ENCODE data around the gene GIGYF2.
A peak's percentile ranks its signal among the peaks of the same experiment; 100 is the strongest.

Gene GIGYF2

GRCh38 chr2:232659359-232659758 lies 37.8 kb upstream of the GIGYF2 start:
- TF ChIP-seq CTCF (IDR thresholded peaks at IDR 0.05) (no peak), ZFX (IDR thresholded peaks at IDR 0.05; ENCODE audit: borderline replicate concordance) (no peak)

GRCh38 chr2:232662486-232663260 lies 34.5 kb upstream of the GIGYF2 start:
- TF ChIP-seq CTCF (IDR thresholded peaks at IDR 0.05) = no peak
- TF ChIP-seq ZFX (IDR thresholded peaks at IDR 0.05; ENCODE audit: borderline replicate concordance) = no peak
- H3K27ac ChIP-seq = no peak overlapping the region

More at GRCh38 chr2:232659359-232659758, 37.8 kb upstream of the GIGYF2 start:
- H3K27ac ChIP-seq = no peak overlapping the region

GRCh38 chr2:232666051-232666805 lies 30.9 kb upstream of the GIGYF2 start:
- H3K27ac ChIP-seq = no peak overlapping the region; the same call in 1 of the 2 replicates
- no peak for TF ChIP-seq ZFX (IDR thresholded peaks at IDR 0.05; ENCODE audit: borderline replicate concordance)
- no peak for TF ChIP-seq CTCF (IDR thresholded peaks at IDR 0.05)

- TF ChIP-seq CTCF (IDR thresholded peaks at IDR 0.05) (no peak), ZFX (IDR thresholded peaks at IDR 0.05; ENCODE audit: borderline replicate concordance) (no peak)
- H3K27ac ChIP-seq = peak overlapping the region; percentile 82
These were observed 29.0 kb upstream of the GIGYF2 start for GRCh38 chr2:232667989-232668583.

GRCh38 chr2:232668805-232669444 lies 28.2 kb upstream of the GIGYF2 start:
- TF ChIP-seq CTCF (IDR thresholded peaks at IDR 0.05) (peak; percentile 77), ZFX (IDR thresholded peaks at IDR 0.05; ENCODE audit: borderline replicate concordance) (no peak)
- peak overlapping the region; percentile 82 for H3K27ac ChIP-seq

GRCh38 chr2:232672588-232672987 lies 24.5 kb upstream of the GIGYF2 start:
- TF ChIP-seq CTCF (IDR thresholded peaks at IDR 0.05) = no peak
- no peak for TF ChIP-seq ZFX (IDR thresholded peaks at IDR 0.05; ENCODE audit: borderline replicate concordance)
- peak overlapping the region; percentile 18 for H3K27ac ChIP-seq
